DOHH2 (cell line): ENCODE results near the gene ANKRD2.
"Not testable (repeated sequence)": the region's sequence is repeated elsewhere in the genome, so short reads cannot be mapped to it uniquely, and the experiment has no call there.

Experiments
- H3F3A ChIP-seq: fragments of 200-600 bp; sonication (generic), shearing (Covaris generic); 2 replicates; pipeline ENCODE4 v1.6.0; 2016; ENCODE audit warnings: antibody characterized with exemption, mild to moderate bottlenecking; ENCODE audit not compliant: control insufficient read depth, insufficient read depth
- H3K27ac ChIP-seq: fragments of 200-600 bp; sonication (generic); 2 replicates; pipeline ENCODE4 v1.5.1; 2014; ENCODE audit warnings: low read depth, mild to moderate bottlenecking, low read length, moderate library complexity
- H3K27me3 ChIP-seq: fragments of 200-600 bp; sonication (generic); 2 replicates; pipeline ENCODE4 v1.6.1; 2014; ENCODE audit warnings: mild to moderate bottlenecking, low read length, mixed read lengths; ENCODE audit not compliant: control insufficient read depth
- H3K36me3 ChIP-seq: fragments of 200-600 bp; sonication (generic); 2 replicates; pipeline ENCODE4 v1.6.1; 2014; ENCODE audit warnings: mild to moderate bottlenecking, low read length, moderate library complexity, mixed read lengths; ENCODE audit not compliant: control insufficient read depth
- H3K4me1 ChIP-seq: fragments of 200-600 bp; sonication (generic); 2 replicates; pipeline ENCODE4 v1.6.1; 2014; ENCODE audit warnings: mild to moderate bottlenecking, low read length, mixed read lengths; ENCODE audit not compliant: control insufficient read depth
- H3K4me2 ChIP-seq: fragments of 200-600 bp; sonication (generic); 2 replicates; pipeline ENCODE4 v1.6.0; 2014; ENCODE audit warnings: mild to moderate bottlenecking, low read length, moderate library complexity
- H3K4me3 ChIP-seq: fragments of 200-600 bp; sonication (generic); 2 replicates; pipeline ENCODE4 v1.5.1; 2014; ENCODE audit warnings: mild to moderate bottlenecking, low read length, mixed read lengths
- H3K79me2 ChIP-seq: fragments of 200-600 bp; sonication (generic); 2 replicates; pipeline ENCODE4 v1.6.1; 2014; ENCODE audit warnings: mild to moderate bottlenecking, low read length, mixed read lengths; ENCODE audit not compliant: control insufficient read depth
- H3K9me2 ChIP-seq: fragments of 200-600 bp; sonication (generic); replicated peaks from 2 replicates; pipeline ENCODE4 v1.6.1; 2014; ENCODE audit warnings: mild to moderate bottlenecking, low read length, mixed read lengths; ENCODE audit not compliant: control insufficient read depth
- H3K9me3 ChIP-seq: fragments of 200-600 bp; sonication (generic); 2 replicates; pipeline ENCODE4 v1.6.1; 2014; ENCODE audit warnings: antibody characterized with exemption, low read length, mixed read lengths; ENCODE audit not compliant: control insufficient read depth, insufficient read depth
- H4K20me1 ChIP-seq: fragments of 200-600 bp; sonication (generic); 2 replicates; pipeline ENCODE4 v1.6.0; 2014; ENCODE audit warnings: low read depth, mild to moderate bottlenecking, antibody characterized with exemption, low read length, moderate library complexity; ENCODE audit not compliant: control insufficient read depth, insufficient read depth
- EZH2phosphoT487 ChIP-seq: fragments of 200-600 bp; sonication (generic); IDR thresholded peaks from 2 replicates; pipeline ENCODE4 v1.6.1; 2017; ENCODE audit warnings: borderline replicate concordance, mild to moderate bottlenecking, antibody characterized with exemption, low read length, moderate library complexity, mixed read lengths
- TF ChIP-seq, protein P1 (sequence below): fragments of 200-600 bp; sonication (generic); IDR thresholded peaks from one replicate; pipeline ENCODE4 v1.5.1; 2014; ENCODE audit warnings: antibody characterized with exemption, mild to moderate bottlenecking, low read depth, low read length; ENCODE audit not compliant: poor library complexity, severe bottlenecking

ANKRD2 gene

DNA sequence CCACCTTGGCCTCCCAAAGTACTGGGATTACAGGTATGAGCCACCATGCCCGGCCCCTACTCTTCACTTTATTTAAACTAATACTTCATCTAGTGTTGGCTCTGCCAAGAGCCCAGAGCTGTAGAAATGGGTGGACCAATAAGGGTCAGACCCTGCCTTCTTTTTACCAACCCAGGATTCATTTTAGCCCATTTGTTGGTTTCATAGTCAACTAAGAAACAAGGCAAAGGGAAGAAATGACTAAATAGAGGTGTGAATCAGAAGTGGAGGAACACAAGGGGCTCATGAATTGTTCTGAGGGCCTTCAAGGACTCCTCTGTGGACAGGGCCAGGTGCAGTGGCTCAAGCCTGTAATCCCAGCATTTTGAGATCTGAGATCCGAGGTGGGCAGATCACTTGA lies 1.1 kb downstream of the ANKRD2 start:
- no peaks in the 10 kb centered on the region for H3K79me2 ChIP-seq
- H3K36me3 ChIP-seq: no peaks in the 10 kb centered on the region
- no peak for TF ChIP-seq EZH2phosphoT487
- TF ChIP-seq, protein P1, sequence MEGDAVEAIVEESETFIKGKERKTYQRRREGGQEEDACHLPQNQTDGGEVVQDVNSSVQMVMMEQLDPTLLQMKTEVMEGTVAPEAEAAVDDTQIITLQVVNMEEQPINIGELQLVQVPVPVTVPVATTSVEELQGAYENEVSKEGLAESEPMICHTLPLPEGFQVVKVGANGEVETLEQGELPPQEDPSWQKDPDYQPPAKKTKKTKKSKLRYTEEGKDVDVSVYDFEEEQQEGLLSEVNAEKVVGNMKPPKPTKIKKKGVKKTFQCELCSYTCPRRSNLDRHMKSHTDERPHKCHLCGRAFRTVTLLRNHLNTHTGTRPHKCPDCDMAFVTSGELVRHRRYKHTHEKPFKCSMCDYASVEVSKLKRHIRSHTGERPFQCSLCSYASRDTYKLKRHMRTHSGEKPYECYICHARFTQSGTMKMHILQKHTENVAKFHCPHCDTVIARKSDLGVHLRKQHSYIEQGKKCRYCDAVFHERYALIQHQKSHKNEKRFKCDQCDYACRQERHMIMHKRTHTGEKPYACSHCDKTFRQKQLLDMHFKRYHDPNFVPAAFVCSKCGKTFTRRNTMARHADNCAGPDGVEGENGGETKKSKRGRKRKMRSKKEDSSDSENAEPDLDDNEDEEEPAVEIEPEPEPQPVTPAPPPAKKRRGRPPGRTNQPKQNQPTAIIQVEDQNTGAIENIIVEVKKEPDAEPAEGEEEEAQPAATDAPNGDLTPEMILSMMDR: no peak
- no peaks in the 10 kb centered on the region for H3F3A ChIP-seq
- H3K27me3 ChIP-seq: peaks cover 4% of the 10 kb centered on the region; the same call in 1 of the 2 replicates
- no peak overlapping the region for H3K4me2 ChIP-seq
- no peak overlapping the region for H3K27ac ChIP-seq
- H3K4me1 ChIP-seq: no peaks in the 10 kb centered on the region
- no peak overlapping the region for H3K4me3 ChIP-seq
- H3K9me2 ChIP-seq: no peaks in the 10 kb centered on the region
- H4K20me1 ChIP-seq: no peaks in the 10 kb centered on the region
- no peaks in the 10 kb centered on the region for H3K9me3 ChIP-seq

DNA sequence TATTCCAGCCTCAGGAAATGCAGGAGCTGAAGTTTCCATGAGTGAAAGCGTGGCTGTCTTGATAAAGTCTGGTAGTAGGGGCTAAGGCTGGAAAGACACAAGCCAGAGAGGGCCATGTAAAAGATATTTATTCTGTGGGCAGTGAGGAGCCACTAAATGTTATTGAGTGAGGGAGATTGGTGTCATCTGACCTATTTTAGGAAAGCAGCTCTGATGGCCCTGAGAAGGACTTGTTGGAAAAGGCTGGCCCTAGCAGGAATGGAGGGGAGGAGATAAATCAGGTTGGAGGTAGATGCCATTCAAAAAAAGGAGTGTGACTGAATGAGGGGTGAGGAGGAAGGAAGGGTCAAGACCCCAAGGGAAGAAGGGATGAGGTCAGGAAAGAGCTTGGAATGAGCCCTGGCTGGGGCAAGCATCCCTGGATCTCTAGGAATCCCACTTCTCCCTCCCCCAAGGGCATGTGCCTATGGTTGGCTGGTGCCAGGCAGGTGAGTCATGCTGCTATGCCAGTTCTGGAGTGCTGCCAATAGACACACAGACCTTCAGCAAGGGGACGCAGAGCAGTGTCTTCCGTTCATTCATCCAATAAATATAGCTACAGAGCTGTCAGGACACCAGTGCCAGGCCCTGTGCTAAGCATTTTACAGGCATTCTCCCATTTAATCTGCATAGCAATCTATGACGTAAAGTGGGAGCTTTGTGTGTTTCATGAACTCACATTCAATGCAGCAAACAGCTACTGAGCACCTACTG lies 2.0 kb downstream of the ANKRD2 start:
- no peaks in the 10 kb centered on the region for H3K4me1 ChIP-seq
- no peaks in the 10 kb centered on the region for H3K9me3 ChIP-seq
- H3K4me2 ChIP-seq: no peak overlapping the region
- H4K20me1 ChIP-seq: no peaks in the 10 kb centered on the region
- H3F3A ChIP-seq: no peaks in the 10 kb centered on the region
- H3K27ac ChIP-seq: no peak overlapping the region
- TF ChIP-seq, protein P1: no peak
- no peak for TF ChIP-seq EZH2phosphoT487
- H3K36me3 ChIP-seq: no peaks in the 10 kb centered on the region
- H3K9me2 ChIP-seq: no peaks in the 10 kb centered on the region
- H3K79me2 ChIP-seq: no peaks in the 10 kb centered on the region
- H3K27me3 ChIP-seq: peaks cover 4% of the 10 kb centered on the region; the same call in 1 of the 2 replicates
- H3K4me3 ChIP-seq: no peak overlapping the region

DNA sequence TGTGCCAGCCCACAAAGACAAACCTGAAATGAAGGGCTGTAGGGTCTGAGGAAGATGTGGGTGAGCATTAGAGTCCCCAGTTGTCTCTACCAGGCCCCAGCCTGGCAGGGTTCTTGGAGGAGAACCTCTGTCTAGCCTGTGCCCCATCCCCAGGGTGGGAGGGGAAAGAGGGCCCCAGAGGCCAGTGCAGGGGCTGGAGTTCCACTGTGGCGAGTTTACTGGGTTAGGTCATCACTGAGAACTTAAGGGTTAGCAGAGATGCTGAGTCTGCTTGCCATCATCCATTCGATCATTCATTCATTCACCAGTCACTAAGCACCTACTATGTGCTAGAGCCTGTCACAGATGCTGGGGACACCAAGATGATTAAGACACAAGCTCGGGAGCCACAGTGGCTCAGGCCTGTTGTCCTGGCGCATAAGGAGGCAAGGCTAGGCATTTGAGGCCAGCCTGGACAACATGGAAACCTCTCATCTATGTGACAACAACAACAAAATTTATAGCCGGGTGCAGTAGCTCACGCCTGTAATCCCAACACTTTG lies 2.6 kb downstream of the ANKRD2 start:
- peaks cover 4% of the 10 kb centered on the region; the same call in 1 of the 2 replicates for H3K27me3 ChIP-seq
- no peak overlapping the region for H3K27ac ChIP-seq
- no peaks in the 10 kb centered on the region for H3K79me2 ChIP-seq
- no peaks in the 10 kb centered on the region for H3K36me3 ChIP-seq
- H3F3A ChIP-seq: no peaks in the 10 kb centered on the region
- no peaks in the 10 kb centered on the region for H4K20me1 ChIP-seq
- H3K4me1 ChIP-seq: no peaks in the 10 kb centered on the region
- no peaks in the 10 kb centered on the region for H3K9me2 ChIP-seq
- H3K9me3 ChIP-seq: no peaks in the 10 kb centered on the region
- H3K4me3 ChIP-seq: no peak overlapping the region
- no peak overlapping the region for H3K4me2 ChIP-seq
- TF ChIP-seq, protein P1: no peak
- TF ChIP-seq EZH2phosphoT487: no peak

DNA sequence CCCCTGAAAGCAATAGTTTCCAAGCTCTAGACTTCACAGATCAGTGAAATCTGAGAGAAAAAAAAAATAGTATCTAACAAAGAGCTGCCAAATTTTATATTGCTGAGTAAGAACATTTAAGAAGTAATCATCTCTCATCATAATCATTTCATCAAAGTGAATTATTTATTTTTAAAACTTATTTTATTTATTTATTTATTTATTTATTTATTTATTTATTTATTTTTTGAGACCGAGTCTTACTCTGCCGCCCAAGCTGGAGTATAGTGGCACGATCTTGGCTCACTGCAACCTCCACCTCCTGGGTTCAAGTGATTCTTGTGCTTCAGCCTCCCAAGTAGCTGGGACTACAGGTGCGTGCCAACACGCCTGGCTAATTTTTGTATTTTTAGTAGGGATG lies 3.9 kb downstream of the ANKRD2 start:
- not testable (repeated sequence) for H3K79me2 ChIP-seq, H3F3A ChIP-seq, H3K9me3 ChIP-seq, H3K4me1 ChIP-seq, H3K4me3 ChIP-seq, H4K20me1 ChIP-seq, H3K36me3 ChIP-seq, H3K4me2 ChIP-seq, H3K9me2 ChIP-seq, H3K27me3 ChIP-seq, H3K27ac ChIP-seq
